Epithelial cell of esophagus (primary cell): ENCODE data around the gene TRIO.

Experiments used
- DNase-seq: peaks from one replicate; pipeline ENCODE4 v3.0.0; 2010; ENCODE audit warnings: low read depth
- H3K4me3 ChIP-seq: 2 replicates; pipeline ENCODE4 v1.5.1; 2011; ENCODE audit warnings: mild to moderate bottlenecking, low read length, control low read depth
- TF ChIP-seq, protein P1 (sequence below): IDR thresholded peaks from 2 replicates; pipeline ENCODE4 v1.5.1; 2011; ENCODE audit warnings: low read depth, mild to moderate bottlenecking, low read length, control low read depth, inconsistent platforms; ENCODE audit not compliant: insufficient read depth; ENCODE audit errors: missing control alignments

TRIO gene

DNA sequence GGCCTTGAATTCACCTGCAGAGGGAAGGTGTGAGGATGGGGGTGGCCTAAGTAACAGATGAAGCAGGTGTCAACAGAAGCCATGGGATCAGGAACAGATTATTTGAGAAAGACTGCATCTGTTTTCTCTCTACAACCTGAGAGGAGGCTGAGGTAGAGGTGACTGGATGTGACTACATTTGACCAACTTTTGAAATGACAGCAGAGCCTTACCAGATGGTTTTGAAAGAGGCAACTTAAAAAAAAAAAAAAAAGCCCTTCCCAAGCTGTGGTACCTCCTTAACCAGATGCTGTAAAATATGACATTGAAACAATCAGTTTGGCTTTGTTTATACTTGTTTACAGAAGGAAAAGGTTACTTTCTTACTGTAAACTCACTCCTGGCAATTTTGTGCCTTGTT lies 108.6 kb downstream of the TRIO start:
- TF ChIP-seq, protein P1, sequence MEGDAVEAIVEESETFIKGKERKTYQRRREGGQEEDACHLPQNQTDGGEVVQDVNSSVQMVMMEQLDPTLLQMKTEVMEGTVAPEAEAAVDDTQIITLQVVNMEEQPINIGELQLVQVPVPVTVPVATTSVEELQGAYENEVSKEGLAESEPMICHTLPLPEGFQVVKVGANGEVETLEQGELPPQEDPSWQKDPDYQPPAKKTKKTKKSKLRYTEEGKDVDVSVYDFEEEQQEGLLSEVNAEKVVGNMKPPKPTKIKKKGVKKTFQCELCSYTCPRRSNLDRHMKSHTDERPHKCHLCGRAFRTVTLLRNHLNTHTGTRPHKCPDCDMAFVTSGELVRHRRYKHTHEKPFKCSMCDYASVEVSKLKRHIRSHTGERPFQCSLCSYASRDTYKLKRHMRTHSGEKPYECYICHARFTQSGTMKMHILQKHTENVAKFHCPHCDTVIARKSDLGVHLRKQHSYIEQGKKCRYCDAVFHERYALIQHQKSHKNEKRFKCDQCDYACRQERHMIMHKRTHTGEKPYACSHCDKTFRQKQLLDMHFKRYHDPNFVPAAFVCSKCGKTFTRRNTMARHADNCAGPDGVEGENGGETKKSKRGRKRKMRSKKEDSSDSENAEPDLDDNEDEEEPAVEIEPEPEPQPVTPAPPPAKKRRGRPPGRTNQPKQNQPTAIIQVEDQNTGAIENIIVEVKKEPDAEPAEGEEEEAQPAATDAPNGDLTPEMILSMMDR = no peak
- DNase-seq = no peak
- no peak overlapping the region for H3K4me3 ChIP-seq

DNA sequence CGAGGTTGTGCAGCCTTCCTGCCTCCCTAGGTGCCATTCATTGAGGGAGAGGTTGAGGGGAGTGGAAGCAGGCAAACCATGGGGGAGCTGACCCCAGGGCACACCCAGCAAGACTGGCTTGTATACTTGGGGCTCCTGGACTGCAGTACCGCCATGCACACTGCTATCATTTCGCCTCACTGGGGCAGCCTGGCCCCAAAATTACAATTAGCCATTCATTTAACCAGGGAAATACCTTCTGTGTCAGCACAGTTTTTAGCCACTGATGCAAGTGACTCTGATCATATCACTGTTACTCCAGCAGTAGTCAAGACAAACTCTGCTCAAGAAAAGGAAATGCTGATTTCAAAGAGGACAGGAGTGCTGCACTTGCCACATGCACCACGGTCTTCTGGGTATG lies 109.7 kb downstream of the TRIO start:
- no peak overlapping the region for H3K4me3 ChIP-seq
- TF ChIP-seq, protein P1 = no peak
- DNase-seq = no peak

DNA sequence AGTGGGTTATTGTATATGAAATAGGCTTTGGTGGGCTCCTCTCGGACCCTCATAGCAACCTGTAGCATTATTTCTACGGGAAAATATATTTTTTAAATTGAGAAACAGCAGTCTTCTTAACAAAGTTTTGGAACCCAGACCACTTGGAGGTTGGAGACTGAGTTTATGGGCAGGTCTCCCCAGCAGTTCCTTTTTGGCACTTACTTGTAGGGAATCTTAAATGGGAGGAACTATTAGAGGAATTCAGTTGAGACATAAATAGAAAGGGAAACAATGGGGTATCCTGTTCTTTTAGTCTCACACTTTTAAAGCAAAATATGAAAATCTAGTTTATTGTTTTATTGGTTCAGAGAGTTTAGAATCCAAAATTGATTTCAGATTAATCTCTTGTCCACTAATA lies 111.5 kb downstream of the TRIO start:
- TF ChIP-seq, protein P1 = no peak
- DNase-seq = no peak

DNA sequence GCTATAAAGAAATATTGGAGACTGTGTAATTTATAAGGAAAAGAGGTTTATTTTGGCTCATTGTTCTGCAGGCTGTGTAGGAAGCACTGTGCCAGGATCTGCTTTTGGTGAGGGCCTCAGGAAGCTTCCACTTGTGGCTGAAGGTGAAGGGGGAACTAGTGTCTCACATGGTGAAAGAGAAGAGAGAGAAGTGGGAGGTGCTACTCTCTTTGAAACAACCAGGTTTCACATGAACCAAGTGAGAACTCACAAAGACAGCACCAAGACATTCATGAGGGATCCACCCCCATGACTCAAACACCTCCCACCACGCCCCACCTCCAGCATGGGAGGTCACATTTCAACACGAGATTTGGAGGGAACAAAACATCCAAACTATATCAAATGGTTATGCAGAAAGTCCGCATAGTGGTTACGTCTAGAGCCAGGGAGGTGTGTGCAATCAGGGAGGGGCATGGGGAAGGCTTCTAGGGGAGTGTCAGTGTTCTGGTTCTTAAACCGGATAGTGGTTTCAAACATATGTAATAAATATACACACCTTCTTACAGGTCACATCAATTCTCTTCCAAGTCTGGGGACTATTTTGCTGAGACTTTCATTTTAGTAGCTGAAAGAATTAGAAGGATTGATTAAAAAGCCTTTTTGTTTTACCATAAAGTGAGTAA lies 113.0 kb downstream of the TRIO start:
- TF ChIP-seq, protein P1 = no peak
- no peak for DNase-seq
- no peak overlapping the region for H3K4me3 ChIP-seq

More for the DNA sequence above, 111.5 kb downstream of the TRIO start:
- no peak overlapping the region for H3K4me3 ChIP-seq

DNA sequence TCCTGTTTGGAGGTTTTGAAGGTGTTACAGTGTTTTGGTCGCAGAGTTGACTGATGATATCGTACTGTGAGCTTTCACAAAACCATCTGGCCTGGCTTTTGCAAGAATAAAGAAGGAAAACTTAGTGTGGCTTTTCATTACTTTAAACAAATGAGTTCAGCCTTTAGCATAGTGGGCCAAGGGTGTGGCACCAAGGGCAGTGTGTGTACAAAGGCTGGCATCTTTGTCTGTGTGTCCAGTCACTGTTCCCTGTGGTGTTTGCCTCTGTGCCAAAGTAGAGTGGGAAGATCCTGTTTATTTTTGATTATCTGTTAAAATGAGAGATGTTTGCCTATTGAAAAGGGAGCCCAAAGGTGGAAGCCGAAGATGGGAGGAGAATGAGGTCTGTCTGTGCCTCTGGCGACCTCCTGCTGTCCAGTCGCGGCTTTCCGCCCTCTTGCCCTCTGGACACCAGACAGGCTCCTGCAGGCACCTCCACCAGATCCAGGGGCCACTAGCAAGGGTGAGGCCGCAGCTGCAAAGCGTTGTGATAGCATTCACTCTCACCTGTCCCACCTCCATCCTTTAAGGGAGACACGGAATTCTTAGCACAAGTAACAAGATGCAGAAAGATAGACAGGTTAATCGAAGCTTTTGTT lies 113.7 kb downstream of the TRIO start:
- no peak for DNase-seq
- TF ChIP-seq, protein P1 = no peak
- H3K4me3 ChIP-seq = no peak overlapping the region

DNA sequence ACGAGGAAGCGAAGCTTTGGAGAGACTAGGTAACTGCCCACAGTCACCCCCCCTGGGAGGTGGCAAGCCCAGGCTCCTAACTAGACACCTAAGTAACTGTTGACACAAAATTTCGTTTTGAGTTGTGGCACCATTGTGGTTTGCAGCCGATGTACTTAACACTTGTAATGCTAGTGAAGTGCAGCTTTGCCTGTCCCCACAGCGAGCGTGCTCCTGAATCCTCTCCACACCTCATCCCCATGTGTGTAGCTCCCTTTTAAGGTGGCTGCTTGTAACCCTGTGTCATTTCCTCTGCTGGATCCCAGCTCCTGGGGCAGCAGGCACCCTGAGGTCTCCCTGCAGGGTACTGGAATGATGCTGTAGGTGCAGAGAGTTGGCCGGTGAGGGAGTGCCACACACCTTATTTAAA lies 114.9 kb downstream of the TRIO start:
- H3K4me3 ChIP-seq = no peak overlapping the region
- TF ChIP-seq, protein P1 = no peak
- DNase-seq = no peak

DNA sequence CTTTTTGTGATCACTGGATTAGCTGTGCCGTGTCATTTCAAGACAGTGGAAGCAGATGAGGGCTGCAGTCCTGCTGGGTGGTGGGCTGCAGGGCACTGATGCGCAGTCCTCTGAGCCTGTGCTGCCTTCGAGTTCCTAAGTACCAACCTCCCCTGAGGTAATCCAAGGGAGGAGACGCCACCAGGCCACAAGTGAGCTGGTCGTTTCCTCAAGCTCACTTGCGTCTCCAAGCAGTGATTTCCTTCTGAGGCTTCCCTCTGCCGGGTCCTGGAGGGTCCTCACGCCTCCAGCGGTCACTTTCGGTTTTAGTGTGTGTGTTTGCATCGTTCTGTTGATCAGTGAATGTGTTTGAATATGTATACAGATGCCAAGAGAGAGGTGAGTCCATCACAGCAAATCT lies 115.7 kb downstream of the TRIO start:
- DNase-seq = no peak
- TF ChIP-seq, protein P1 = no peak
- H3K4me3 ChIP-seq = no peak overlapping the region
